HCT116 (cell line): ENCODE measurements around the gene CST2. TPM values are rescaled to one million over a fixed set of nuclear protein-coding genes. Genes with fewer than 3 reads are reported as not detected.

Experiments
- total RNA-seq: library from RNA; stranded (reverse); gene quantifications from one replicate; pipeline ENCODE4 v1.2.1, GENCODE V29; 2021; ENCODE audit not compliant: unreplicated experiment

Gene CST2
- total RNA-seq, 1 experiment from 2014 or later, result not detected

Other genes starting within 250 kb of the CST2 start
- gene CST9, start 220.8 kb downstream of the CST2 start, total RNA-seq, result not detected
- 181 TPM for gene CST3, start 188.8 kb downstream of the CST2 start, total RNA-seq
- not detected for gene CST4, start 137.7 kb downstream of the CST2 start, total RNA-seq
- gene CST1, start 75.8 kb downstream of the CST2 start, total RNA-seq, result not detected
- gene CST5, start 53.0 kb upstream of the CST2 start, total RNA-seq, result not detected
- not detected for gene GGTLC1, start 162.1 kb upstream of the CST2 start, total RNA-seq